Measurements from ENCODE around the gene MRNIP.

GRCh38 chr5:179878222-179879002 is 19.8 kb upstream of the MRNIP start:
- no peak for TF ChIP-seq GATA3 (IDR thresholded peaks at IDR 0.05; ENCODE audit: low read depth, low read length)
- TF ChIP-seq GATA2 (IDR thresholded peaks at IDR 0.05; ENCODE audit: low read depth, low read length): no peak
